Right lobe of liver (tissue), 4 donors: ENCODE results near the gene ARMC9.

Experiments
- POLR2A ChIP-seq: fragments of 450-650 bp; IDR thresholded peaks from one replicate; pipeline ENCODE4 v1.6.1; 2017; ENCODE audit warnings: antibody characterized with exemption, mild to moderate bottlenecking
- TF ChIP-seq, protein P1 (sequence below), 4 donors: fragments of 200-600 bp in 3 of 4; fragments of 450-650 bp in 1 of 4; IDR thresholded peaks; one replicate each; pipeline versions ENCODE4 v1.5.1 to v1.8.0; 2016 to 2022; ENCODE audit warnings: antibody characterized with exemption in 4 of 4, mild to moderate bottlenecking in 2 of 4
- donor health status: DM: no; HTN: no; CAD: no.
- donor health status: DM: no; HTN: no; CAD: no.
- donor health status: DM: no; HTN: yes; CAD: no.

DNA sequence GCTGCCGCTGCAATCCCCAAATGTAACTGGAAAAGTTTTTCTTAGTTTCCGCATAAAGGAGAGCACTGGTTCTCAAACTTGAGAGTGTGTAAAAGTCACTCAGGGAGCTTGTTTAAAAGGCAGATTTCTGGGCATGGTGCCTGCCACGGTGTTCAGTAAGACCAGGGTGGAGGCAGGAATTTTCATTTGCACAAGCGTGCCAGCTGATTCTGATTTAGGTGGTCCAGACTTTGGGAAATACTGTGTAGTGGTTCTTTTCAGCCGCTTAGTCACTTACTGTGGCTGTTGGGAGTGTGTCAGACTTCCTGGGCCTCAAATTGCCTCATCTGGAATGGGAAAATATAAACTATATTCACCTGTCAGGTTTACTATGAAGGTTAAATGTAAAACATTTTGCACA is 788 bp downstream of the ARMC9 start:
- TF ChIP-seq, protein P1, sequence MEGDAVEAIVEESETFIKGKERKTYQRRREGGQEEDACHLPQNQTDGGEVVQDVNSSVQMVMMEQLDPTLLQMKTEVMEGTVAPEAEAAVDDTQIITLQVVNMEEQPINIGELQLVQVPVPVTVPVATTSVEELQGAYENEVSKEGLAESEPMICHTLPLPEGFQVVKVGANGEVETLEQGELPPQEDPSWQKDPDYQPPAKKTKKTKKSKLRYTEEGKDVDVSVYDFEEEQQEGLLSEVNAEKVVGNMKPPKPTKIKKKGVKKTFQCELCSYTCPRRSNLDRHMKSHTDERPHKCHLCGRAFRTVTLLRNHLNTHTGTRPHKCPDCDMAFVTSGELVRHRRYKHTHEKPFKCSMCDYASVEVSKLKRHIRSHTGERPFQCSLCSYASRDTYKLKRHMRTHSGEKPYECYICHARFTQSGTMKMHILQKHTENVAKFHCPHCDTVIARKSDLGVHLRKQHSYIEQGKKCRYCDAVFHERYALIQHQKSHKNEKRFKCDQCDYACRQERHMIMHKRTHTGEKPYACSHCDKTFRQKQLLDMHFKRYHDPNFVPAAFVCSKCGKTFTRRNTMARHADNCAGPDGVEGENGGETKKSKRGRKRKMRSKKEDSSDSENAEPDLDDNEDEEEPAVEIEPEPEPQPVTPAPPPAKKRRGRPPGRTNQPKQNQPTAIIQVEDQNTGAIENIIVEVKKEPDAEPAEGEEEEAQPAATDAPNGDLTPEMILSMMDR (IDR thresholded peaks at IDR 0.05) = no peak
- TF ChIP-seq POLR2A = no peak
